Fibroblast of lung (primary cell): ENCODE results near the gene KCNC3. TPM values are rescaled to one million over a fixed set of nuclear protein-coding genes. Genes with fewer than 3 reads are reported as not detected.

Experiments
- DNase-seq, 2 donors: peaks; one replicate each; pipeline versions ENCODE4 v3.0.0 to v3.0.0-alpha.2; 2010; ENCODE audit warnings: low read depth in 2 of 2
- H2AFZ ChIP-seq: 2 replicates; pipeline ENCODE4 v1.5.1; 2012; ENCODE audit warnings: low read length, control low read depth, inconsistent platforms
- H3K27ac ChIP-seq: 2 replicates; pipeline ENCODE4 v1.5.1; 2011; ENCODE audit warnings: low read length, control low read depth; ENCODE audit not compliant: insufficient read depth
- H3K27me3 ChIP-seq: 2 replicates; pipeline ENCODE4 v1.5.1; 2011; ENCODE audit warnings: mild to moderate bottlenecking, low read length; ENCODE audit not compliant: control insufficient read depth, insufficient read depth
- H3K36me3 ChIP-seq: 2 replicates; pipeline ENCODE4 v1.5.1; 2011; ENCODE audit warnings: low read length; ENCODE audit not compliant: control insufficient read depth, insufficient read depth
- H3K4me1 ChIP-seq: 2 replicates; pipeline ENCODE4 v1.5.1; 2011; ENCODE audit warnings: low read length; ENCODE audit not compliant: control insufficient read depth, insufficient read depth; ENCODE audit errors: extremely low read depth
- H3K4me2 ChIP-seq: 2 replicates; pipeline ENCODE4 v1.5.1; 2011; ENCODE audit warnings: low read length, control low read depth; ENCODE audit not compliant: insufficient read depth; ENCODE audit errors: extremely low read depth
- H3K4me3 ChIP-seq, 4 experiments: fragments of 200-600 bp in 1 of 4; sonication (generic) in 1 of 4; replicated peaks in 1 of 4; 2 replicates each; pipeline ENCODE4 v1.5.1; 2011 to 2016; ENCODE audit warnings: low read length in 4 of 4, low read depth in 3 of 4, mild to moderate bottlenecking in 3 of 4, control low read depth in 2 of 4, inconsistent platforms in 1 of 4, mixed read lengths in 1 of 4; ENCODE audit not compliant: insufficient read depth in 1 of 4; ENCODE audit errors: control extremely low read depth in 1 of 4
- H3K79me2 ChIP-seq: 2 replicates; pipeline ENCODE4 v1.5.1; 2012; ENCODE audit warnings: mild to moderate bottlenecking, low read length, inconsistent platforms; ENCODE audit not compliant: control insufficient read depth, insufficient read depth
- H3K9ac ChIP-seq: 2 replicates; pipeline ENCODE4 v1.5.1; 2011; ENCODE audit warnings: mild to moderate bottlenecking, low read length, control low read depth; ENCODE audit not compliant: insufficient read depth
- H3K9me3 ChIP-seq: 2 replicates; pipeline ENCODE4 v1.5.1; 2012; ENCODE audit warnings: low read depth, low read length; ENCODE audit not compliant: control insufficient read depth, insufficient read depth
- H4K20me1 ChIP-seq: 2 replicates; pipeline ENCODE4 v1.5.1; 2011; ENCODE audit warnings: low read length; ENCODE audit not compliant: control insufficient read depth, insufficient read depth; ENCODE audit errors: extremely low read depth
- EZH2 ChIP-seq: IDR thresholded peaks from 2 replicates; pipeline ENCODE4 v1.5.1; 2012; ENCODE audit warnings: low read length, control low read depth, mild to moderate bottlenecking; ENCODE audit errors: missing control alignments
- polyA plus RNA-seq, 2 donors: library from polyadenylated mRNA; depleted of rRNA in 1 of 2; stranded (reverse) in 1 of 2; unstranded in 1 of 2; fragments of >200 nt; gene quantifications; 2 replicates each; pipeline ENCODE4 v1.2.1, GENCODE V29; 2011 to 2012; ENCODE audit warnings: missing spikeins in 1 of 2
- total RNA-seq: library from RNA; depleted of rRNA; stranded (reverse); fragments of >200 nt; gene quantifications from 2 replicates; pipeline ENCODE4 v1.2.1, GENCODE V29; 2014
- TF ChIP-seq, protein P1 (sequence below), 2 donors: IDR thresholded peaks in 1 of 2; conservative IDR thresholded peaks in 1 of 2; 1 replicate in 1 of 2; 2 replicates in 1 of 2; pipeline ENCODE4 v1.5.1; 2011 to 2012; ENCODE audit warnings: low read length in 2 of 2, control low read depth in 1 of 2, inconsistent platforms in 1 of 2, low read depth in 1 of 2, mild to moderate bottlenecking in 1 of 2

The KCNC3 gene
- total and polyA plus RNA-seq, 2 donors (not counting 1 experiment from before 2014, with no cell fraction given): under 0.01 to 0.01 TPM

- Histone ChIP-seq H4K20me1 (no peaks in the 10 kb centered on the region), H3K9me3 (no peaks in the 10 kb centered on the region), H3K27ac (no peak overlapping the region), H3K9ac (no peak overlapping the region), H3K27me3 (peaks cover 5% of the 10 kb centered on the region), H3K4me1 (no peaks in the 10 kb centered on the region), H2AFZ (no peak overlapping the region), H3K4me3 (no peak overlapping the region), H3K4me2 (no peak overlapping the region), H3K79me2 (no peaks in the 10 kb centered on the region), H3K36me3 (no peaks in the 10 kb centered on the region)
- no peak for DNase-seq
- TF ChIP-seq EZH2: no peak
- TF ChIP-seq, protein P1, sequence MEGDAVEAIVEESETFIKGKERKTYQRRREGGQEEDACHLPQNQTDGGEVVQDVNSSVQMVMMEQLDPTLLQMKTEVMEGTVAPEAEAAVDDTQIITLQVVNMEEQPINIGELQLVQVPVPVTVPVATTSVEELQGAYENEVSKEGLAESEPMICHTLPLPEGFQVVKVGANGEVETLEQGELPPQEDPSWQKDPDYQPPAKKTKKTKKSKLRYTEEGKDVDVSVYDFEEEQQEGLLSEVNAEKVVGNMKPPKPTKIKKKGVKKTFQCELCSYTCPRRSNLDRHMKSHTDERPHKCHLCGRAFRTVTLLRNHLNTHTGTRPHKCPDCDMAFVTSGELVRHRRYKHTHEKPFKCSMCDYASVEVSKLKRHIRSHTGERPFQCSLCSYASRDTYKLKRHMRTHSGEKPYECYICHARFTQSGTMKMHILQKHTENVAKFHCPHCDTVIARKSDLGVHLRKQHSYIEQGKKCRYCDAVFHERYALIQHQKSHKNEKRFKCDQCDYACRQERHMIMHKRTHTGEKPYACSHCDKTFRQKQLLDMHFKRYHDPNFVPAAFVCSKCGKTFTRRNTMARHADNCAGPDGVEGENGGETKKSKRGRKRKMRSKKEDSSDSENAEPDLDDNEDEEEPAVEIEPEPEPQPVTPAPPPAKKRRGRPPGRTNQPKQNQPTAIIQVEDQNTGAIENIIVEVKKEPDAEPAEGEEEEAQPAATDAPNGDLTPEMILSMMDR (conservative IDR thresholded peaks at IDR 0.05 in 1 of 2, IDR thresholded peaks at IDR 0.05 in 1 of 2; ENCODE audit: low read depth in 1 of 2, low read length in 2 of 2): no peak
Observed at GRCh38 chr19:50312967-50313811, 16.0 kb downstream of the KCNC3 start.

DNA sequence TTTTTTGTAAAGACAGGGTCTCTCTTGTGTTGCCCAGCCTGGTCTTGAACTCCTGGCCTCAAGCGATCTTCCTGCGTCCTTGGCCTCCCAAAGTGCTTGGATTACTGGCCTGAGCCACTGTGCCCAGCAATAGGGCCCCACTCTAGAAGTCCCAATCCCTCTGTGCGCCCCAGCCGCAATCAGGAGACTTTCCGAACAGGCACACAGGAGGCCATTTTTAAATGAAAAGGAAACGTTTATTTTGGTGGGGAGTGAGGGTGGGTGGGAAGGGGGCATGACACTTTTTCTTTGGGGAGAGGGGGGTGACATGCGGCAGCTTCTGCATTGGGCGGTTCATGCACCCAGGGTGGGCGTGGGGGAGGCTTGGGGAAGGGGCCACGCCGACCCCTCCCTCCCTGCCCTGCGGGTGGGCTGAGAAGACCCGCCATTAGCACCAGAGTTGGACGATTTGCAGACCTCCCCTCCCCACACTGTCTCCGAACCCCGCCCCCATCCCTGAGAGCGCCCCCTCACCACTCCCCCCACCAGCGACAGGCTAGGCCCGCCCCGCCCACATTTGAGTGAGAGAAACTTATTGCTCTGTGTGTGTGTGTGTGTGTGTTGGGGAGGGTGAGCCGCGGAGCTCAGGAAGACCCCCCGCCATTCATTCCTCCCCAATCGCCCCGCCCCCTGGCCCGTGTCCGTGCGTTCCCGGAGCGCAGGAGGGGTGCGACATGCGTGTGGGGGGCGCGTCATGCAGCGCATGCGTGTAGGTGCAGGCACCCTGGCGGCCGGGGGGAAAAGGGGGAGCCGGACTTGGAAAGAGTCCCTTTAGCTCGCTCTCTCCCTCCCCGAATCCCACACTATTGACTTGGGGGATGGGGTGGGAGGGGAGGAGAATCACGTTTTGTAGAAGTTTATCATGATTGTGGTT, 17.2 kb downstream of the KCNC3 start:
- H3K9ac ChIP-seq: no peak overlapping the region
- no peaks in the 10 kb centered on the region for H3K4me1 ChIP-seq
- no peaks in the 10 kb centered on the region for H3K9me3 ChIP-seq
- H3K4me3 ChIP-seq: no peak overlapping the region
- no peak for DNase-seq
- H3K27me3 ChIP-seq: peaks cover 5% of the 10 kb centered on the region
- H4K20me1 ChIP-seq: no peaks in the 10 kb centered on the region
- no peak overlapping the region for H2AFZ ChIP-seq
- TF ChIP-seq, protein P1 (conservative IDR thresholded peaks at IDR 0.05 in 1 of 2, IDR thresholded peaks at IDR 0.05 in 1 of 2; ENCODE audit: low read depth in 1 of 2, low read length in 2 of 2): no peak
- TF ChIP-seq EZH2: no peak
- no peaks in the 10 kb centered on the region for H3K79me2 ChIP-seq
- no peak overlapping the region for H3K27ac ChIP-seq
- H3K36me3 ChIP-seq: no peaks in the 10 kb centered on the region
- no peak overlapping the region for H3K4me2 ChIP-seq

- Histone ChIP-seq H3K9me3 (no peaks in the 10 kb centered on the region), H3K79me2 (no peaks in the 10 kb centered on the region), H3K4me2 (no peak overlapping the region), H2AFZ (no peak overlapping the region), H3K4me1 (no peaks in the 10 kb centered on the region), H3K4me3 (no peak overlapping the region), H3K36me3 (no peaks in the 10 kb centered on the region), H4K20me1 (no peaks in the 10 kb centered on the region), H3K27ac (no peak overlapping the region), H3K27me3 (peaks cover 5% of the 10 kb centered on the region), H3K9ac (no peak overlapping the region)
- DNase-seq: no peak
- no peak for TF ChIP-seq EZH2
- TF ChIP-seq, protein P1 (conservative IDR thresholded peaks at IDR 0.05 in 1 of 2, IDR thresholded peaks at IDR 0.05 in 1 of 2; ENCODE audit: low read depth in 1 of 2, low read length in 2 of 2): no peak
Observed at GRCh38 chr19:50310759-50311465, 18.3 kb downstream of the KCNC3 start.
